ENCODE measurements around the gene CDH13.

CDH13 gene

GRCh38 chr16:82761858-82762257 is 135.1 kb downstream of the CDH13 start:
- no peak for TF ChIP-seq POU6F1 (CRISPR knock-in tag; IDR thresholded peaks at IDR 0.05; ENCODE audit: borderline replicate concordance, low read depth)
- ATAC-seq, result peak; percentile 88

GRCh38 chr16:82763371-82763770 is 136.6 kb downstream of the CDH13 start:
- TF ChIP-seq TOX (CRISPR knock-in tag; IDR thresholded peaks at IDR 0.05; ENCODE audit: borderline replicate concordance) (no peak), SNAI2 (CRISPR knock-in tag; IDR thresholded peaks at IDR 0.05) (no peak), CSDC2 (CRISPR knock-in tag; IDR thresholded peaks at IDR 0.05) (no peak), CREB5 (CRISPR knock-in tag; IDR thresholded peaks at IDR 0.05; ENCODE audit: low read depth) (no peak), ARNTL (CRISPR knock-in tag; IDR thresholded peaks at IDR 0.05; ENCODE audit: borderline replicate concordance, low read depth) (no peak), ZFP30 (CRISPR knock-in tag; IDR thresholded peaks at IDR 0.05) (no peak), OSR1 (CRISPR knock-in tag; IDR thresholded peaks at IDR 0.05) (no peak), ESRRG (CRISPR knock-in tag; IDR thresholded peaks at IDR 0.05) (no peak), ZNF8 (CRISPR knock-in tag; IDR thresholded peaks at IDR 0.05) (no peak), PPARA (CRISPR knock-in tag; IDR thresholded peaks at IDR 0.05; ENCODE audit: borderline replicate concordance) (no peak), CSRNP3 (CRISPR knock-in tag; IDR thresholded peaks at IDR 0.05) (no peak), GLIS3 (CRISPR knock-in tag; IDR thresholded peaks at IDR 0.05) (no peak), ZNF70 (CRISPR knock-in tag; IDR thresholded peaks at IDR 0.05) (no peak), TSHZ2 (CRISPR knock-in tag; IDR thresholded peaks at IDR 0.05) (no peak), PATZ1 (CRISPR knock-in tag; IDR thresholded peaks at IDR 0.05; ENCODE audit: borderline replicate concordance) (no peak), ISL1 (CRISPR knock-in tag; IDR thresholded peaks at IDR 0.05) (no peak), TCF4 (CRISPR knock-in tag; IDR thresholded peaks at IDR 0.05; ENCODE audit: borderline replicate concordance) (no peak), BACH2 (CRISPR knock-in tag; IDR thresholded peaks at IDR 0.05; ENCODE audit: borderline replicate concordance) (no peak), ZFP3 (CRISPR knock-in tag; IDR thresholded peaks at IDR 0.05) (no peak)
- no peak for ATAC-seq

- ATAC-seq, result no peak
- TF ChIP-seq PPARA (CRISPR knock-in tag; IDR thresholded peaks at IDR 0.05; ENCODE audit: borderline replicate concordance) (no peak), ZNF565 (CRISPR knock-in tag; conservative IDR thresholded peaks at IDR 0.05; ENCODE audit: low read depth) (no peak)
These were observed 140.4 kb downstream of the CDH13 start for GRCh38 chr16:82767198-82767597.

- no peak for ATAC-seq
- TF ChIP-seq ZFP3 (CRISPR knock-in tag; IDR thresholded peaks at IDR 0.05) (no peak), BACH2 (CRISPR knock-in tag; IDR thresholded peaks at IDR 0.05; ENCODE audit: borderline replicate concordance) (no peak), ZNF70 (CRISPR knock-in tag; IDR thresholded peaks at IDR 0.05) (no peak), ZNF565 (CRISPR knock-in tag; conservative IDR thresholded peaks at IDR 0.05; ENCODE audit: low read depth) (no peak), GLIS3 (CRISPR knock-in tag; IDR thresholded peaks at IDR 0.05) (no peak), CREB5 (CRISPR knock-in tag; IDR thresholded peaks at IDR 0.05; ENCODE audit: low read depth) (no peak), PATZ1 (CRISPR knock-in tag; IDR thresholded peaks at IDR 0.05; ENCODE audit: borderline replicate concordance) (no peak), ESRRG (CRISPR knock-in tag; IDR thresholded peaks at IDR 0.05) (no peak), POU6F1 (CRISPR knock-in tag; IDR thresholded peaks at IDR 0.05; ENCODE audit: borderline replicate concordance, low read depth) (no peak)
These were observed 141.0 kb downstream of the CDH13 start for GRCh38 chr16:82767808-82768207.

All from SK-N-SH treated with all-trans-retinoic acid at 6 μM for 48 hours (cell line).